D341Med (cell line): ENCODE results near the gene AFF3.

ENCODE experiments used
- DNase-seq: peaks from one replicate; pipeline ENCODE4 v3.0.0; 2012; ENCODE audit warnings: low spot score

Gene AFF3

GRCh38 chr2:100068395-100068794 lies 74.0 kb downstream of the AFF3 start:
- DNase-seq, result no peak

- no peak for DNase-seq
Observed at GRCh38 chr2:100067784-100068183, 74.6 kb downstream of the AFF3 start.

- no peak for DNase-seq
Observed at GRCh38 chr2:100066856-100067255, 75.5 kb downstream of the AFF3 start.

GRCh38 chr2:100066246-100066645 lies 76.1 kb downstream of the AFF3 start:
- no peak for DNase-seq

- no peak for DNase-seq
Observed at GRCh38 chr2:100064592-100065428, 77.6 kb downstream of the AFF3 start.

GRCh38 chr2:100064165-100064564 lies 78.2 kb downstream of the AFF3 start:
- no peak for DNase-seq

- DNase-seq, result no peak
Observed at GRCh38 chr2:100063459-100063953, 78.9 kb downstream of the AFF3 start.

- DNase-seq, result no peak
Observed at GRCh38 chr2:100062336-100062735, 80.1 kb downstream of the AFF3 start.

- DNase-seq, result no peak
Observed at GRCh38 chr2:100060875-100061274, 81.5 kb downstream of the AFF3 start.

GRCh38 chr2:100059638-100060037 lies 82.8 kb downstream of the AFF3 start:
- no peak for DNase-seq

GRCh38 chr2:100057901-100058261 lies 84.5 kb downstream of the AFF3 start:
- no peak for DNase-seq

GRCh38 chr2:100054426-100054825 lies 88.0 kb downstream of the AFF3 start:
- no peak for DNase-seq

- DNase-seq, result no peak
Observed at GRCh38 chr2:100053087-100053885, 89.1 kb downstream of the AFF3 start.

- no peak for DNase-seq
Observed at GRCh38 chr2:100052650-100053049, 89.7 kb downstream of the AFF3 start.

GRCh38 chr2:100051253-100051652 lies 91.1 kb downstream of the AFF3 start:
- no peak for DNase-seq

- DNase-seq, result no peak
Observed at GRCh38 chr2:100050685-100051084, 91.7 kb downstream of the AFF3 start.

GRCh38 chr2:100046961-100047947 lies 95.1 kb downstream of the AFF3 start:
- DNase-seq, result no peak

- DNase-seq, result no peak
Observed at GRCh38 chr2:100045000-100045399, 97.4 kb downstream of the AFF3 start.

- no peak for DNase-seq
Observed at GRCh38 chr2:100043891-100044255, 98.5 kb downstream of the AFF3 start.

- DNase-seq, result no peak
Observed at GRCh38 chr2:100043081-100043890, 99.1 kb downstream of the AFF3 start.

GRCh38 chr2:100042562-100042961 lies 99.8 kb downstream of the AFF3 start:
- DNase-seq, result no peak
